Activated CD8-positive, alpha-beta memory T cell treated with anti-CD3 and anti-CD28 coated beads, Interleukin-2, amount 50 U/mL, for 24 hours (primary cell): ENCODE data around the gene HIPK3.
"Not testable (repeated sequence)": the region's sequence is repeated elsewhere in the genome, so short reads cannot be mapped to it uniquely, and the experiment has no call there.

ENCODE experiments used
- DNase-seq: peaks from one replicate; pipeline ENCODE4 v3.0.0-alpha.2; 2020; ENCODE audit errors: extremely low read depth

HIPK3 gene

GRCh38 chr11:33257160-33257896, at the start of gene HIPK3:
HIPK3 (plus strand) TSS chr11:33257381.
- DNase-seq: peak; percentile 25

DNA sequence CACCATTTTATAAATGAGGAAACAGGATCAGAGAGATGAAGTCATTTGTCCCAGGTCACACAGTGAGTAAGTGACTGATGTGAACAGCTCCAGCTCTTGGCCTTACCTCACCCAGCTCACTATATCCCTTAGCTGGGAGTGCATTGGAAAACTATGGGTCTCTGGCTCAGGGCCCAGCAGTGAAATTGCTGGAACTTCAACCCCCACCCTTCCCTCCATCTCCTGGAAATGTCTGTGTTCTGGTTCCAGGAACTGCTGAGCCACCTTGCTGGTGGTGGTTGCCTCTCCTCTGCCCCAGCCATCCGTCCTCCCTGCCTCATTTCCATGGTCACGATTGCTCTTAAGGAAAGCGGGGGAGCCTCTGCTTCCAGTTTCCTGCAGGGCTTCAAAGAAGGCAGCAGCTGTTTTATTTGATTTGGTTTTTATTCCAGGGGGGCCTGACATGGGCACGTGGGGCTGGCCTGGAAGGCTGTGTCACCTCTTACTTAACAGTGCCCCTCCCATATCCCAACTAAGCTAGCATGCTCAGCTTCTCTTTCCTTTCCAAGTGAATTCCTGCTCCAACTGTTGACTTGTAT, 49.7 kb upstream of the HIPK3 start:
- DNase-seq: no peak

DNA sequence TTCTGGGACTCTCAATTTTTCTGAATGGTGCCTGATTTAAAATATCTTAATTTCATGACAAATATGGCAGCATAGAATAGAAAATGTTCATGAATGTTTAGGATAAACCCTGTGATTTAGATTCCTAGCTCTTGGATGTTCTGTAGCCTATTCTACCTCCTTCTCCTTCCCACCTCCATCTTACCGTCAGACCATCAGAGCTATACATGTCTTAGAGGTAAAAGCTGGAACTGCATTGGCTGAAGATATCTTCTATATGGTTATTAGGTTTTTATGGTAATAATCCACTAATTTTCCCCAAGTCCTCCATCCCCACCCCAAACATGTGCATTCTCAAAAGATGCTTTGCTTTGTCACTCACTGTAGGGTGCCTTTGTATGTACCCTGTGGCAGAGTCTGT, 49.0 kb upstream of the HIPK3 start:
- DNase-seq: no peak

DNA sequence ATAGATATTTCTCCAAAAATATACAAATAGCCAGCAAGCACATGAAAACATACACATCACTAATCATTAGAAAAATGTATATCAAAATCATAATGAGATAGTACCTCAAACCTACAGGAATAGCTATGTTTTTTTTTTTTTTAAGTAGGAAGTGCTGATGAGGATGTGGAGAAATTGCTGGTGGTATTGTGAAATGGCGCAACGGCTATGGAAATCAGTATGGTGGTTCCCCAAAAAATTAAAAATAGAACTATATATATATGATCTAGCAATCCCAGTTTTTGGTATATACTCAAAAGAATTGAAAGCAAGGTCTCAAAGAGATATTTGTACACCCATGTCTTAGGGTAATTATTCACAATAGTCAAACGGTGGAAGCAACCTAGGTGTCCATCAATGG, 46.0 kb upstream of the HIPK3 start:
- DNase-seq: no peak

DNA sequence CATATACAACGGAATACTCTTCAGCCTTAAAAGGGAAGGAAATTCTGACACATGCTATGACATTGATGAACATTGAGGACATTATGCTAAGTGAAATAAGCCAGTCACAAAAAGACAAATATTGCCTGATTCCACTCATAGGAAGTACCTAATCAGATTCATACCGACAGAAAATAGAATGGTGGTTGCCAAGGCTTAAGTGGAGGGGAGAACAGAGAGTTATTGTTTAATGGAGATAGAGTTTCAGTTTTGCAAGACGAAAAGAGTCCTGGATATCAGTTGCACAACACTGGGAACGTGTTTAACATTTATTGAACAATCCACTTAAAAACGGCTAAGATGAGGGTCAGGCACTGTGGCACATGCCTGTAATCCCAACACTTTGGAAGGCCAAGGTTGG, 45.6 kb upstream of the HIPK3 start:
- DNase-seq: no peak

GRCh38 chr11:33214187-33214586, 43.0 kb upstream of the HIPK3 start:
- DNase-seq: no peak

- no peak for DNase-seq
Observed at GRCh38 chr11:33214767-33215166, 42.4 kb upstream of the HIPK3 start.

DNA sequence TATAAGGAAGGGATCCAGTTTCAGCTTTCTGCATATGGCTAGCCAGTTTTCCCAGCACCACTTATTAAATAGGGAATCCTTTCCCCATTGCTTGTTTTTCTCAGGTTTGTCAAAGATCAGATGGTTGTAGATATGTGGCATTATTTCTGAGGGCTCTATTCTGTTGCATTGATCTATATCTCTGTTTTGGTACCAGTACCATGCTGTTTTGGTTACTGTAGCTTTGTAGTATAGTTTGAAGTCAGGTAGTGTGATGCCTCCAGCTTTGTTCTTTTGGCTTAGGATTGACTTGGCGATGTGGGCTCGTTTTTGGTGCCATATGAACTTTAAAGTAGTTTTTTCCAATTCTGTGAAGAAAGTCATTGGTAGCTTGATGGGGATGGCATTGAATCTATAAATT, 40.5 kb upstream of the HIPK3 start:
- not testable (repeated sequence) for DNase-seq

GRCh38 chr11:33222052-33222750, 35.0 kb upstream of the HIPK3 start:
- no peak for DNase-seq

DNA sequence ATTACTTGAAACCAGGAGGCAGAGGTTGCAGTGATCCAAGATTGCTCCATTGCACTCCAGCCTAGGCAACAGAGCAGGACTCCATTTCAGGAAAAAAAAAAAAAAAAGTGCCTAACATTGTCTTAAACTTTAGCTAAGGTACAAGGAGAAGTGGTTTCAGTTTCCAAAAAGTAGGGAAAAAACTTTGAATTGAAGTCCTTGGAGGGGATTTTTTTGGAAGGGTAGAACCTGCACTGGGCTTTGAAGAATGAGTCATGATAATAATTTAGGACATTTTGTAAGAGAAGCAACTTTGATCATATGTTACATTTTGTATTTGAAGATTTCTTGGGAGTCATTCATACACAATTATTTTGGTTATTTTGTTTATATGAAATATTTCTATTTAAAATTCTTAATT, 31.8 kb upstream of the HIPK3 start:
- no peak for DNase-seq

DNA sequence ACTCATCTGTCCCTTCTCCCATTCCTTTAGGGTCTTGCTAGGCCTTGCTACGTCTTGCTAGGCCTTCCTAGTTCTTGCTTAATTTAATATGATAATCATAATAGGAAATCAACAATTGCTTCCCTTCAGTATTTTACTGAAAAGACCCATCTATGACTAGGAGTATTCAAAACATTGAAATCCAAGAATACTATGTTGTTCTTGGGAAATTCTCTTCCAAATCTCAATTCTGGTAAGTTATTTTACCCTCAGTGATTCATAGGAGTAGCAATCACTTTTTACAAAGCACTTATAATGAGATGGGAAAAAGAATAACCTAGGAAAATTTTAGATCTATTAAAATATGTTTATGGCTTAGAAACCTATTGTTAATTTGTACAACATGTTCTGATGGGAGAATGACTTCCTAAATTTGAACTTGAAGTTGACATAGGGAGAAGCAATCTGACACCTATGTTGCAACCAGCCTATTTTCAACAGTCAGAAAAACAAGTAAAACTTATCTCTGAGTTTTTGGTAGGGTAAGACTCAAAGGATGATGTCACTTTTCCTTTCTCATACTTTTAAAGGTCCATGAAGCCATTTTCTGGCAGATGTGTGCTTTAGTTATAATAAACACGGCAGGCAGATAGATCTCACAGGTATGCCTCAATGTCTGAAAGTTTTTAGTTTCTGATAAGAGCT, 29.5 kb upstream of the HIPK3 start:
- no peak for DNase-seq

DNA sequence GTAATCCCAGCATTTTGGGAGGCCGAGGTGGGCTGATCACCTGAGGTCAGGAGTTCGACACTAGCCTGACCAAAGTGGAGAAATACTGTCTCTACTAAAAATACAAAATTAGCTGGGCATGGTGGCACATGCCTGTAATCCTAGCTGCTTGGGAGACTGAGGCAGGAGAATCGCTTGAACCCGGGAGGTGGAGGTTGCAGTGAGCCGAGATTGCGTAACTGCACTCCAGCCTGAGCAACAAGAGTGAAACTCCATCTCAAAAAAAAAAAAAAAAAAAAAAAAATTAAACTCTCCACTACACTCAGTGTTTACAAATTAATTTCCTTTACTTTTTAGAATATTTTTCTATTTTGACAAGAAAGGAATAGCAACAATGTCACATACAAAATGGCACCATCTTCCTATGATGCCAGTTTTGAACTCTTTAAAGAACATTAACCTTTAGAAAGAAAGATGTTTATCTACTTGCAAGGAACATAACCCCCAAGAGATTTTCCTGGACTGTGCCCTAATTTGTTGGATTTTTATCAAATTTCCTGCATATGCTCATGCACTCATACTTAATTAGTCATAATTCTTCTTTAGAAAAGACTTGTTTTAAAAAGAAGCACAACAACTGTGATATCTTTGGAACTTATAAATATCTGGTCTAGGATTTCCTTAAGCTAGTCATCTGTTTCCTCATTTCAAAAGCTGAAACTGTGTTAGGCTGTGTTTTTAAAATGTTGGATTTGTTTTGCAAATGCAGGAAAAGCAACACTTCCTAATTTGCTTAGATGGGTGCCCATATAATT, 22.6 kb upstream of the HIPK3 start:
- no peak for DNase-seq

- no peak for DNase-seq
Observed at GRCh38 chr11:33237039-33237597, 20.1 kb upstream of the HIPK3 start.

DNA sequence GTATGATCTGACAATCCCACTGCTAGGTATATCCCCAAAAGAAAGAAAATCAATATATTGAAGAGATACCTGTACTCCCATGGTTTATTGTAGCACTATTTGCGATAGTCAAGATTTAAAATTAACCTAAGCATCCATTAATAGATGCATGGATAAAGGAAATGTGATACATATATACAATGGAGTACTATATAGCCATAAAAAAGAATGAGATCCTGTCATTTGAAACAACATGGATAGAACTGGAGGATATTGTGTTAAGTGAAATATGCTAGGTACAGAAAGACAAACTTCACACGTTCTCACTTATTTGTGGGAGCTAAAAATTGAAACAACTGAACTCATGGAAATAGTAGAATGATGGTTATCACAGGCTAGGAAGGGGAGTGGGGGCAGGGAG, 14.6 kb upstream of the HIPK3 start:
- DNase-seq: no peak

- DNase-seq: not testable (repeated sequence)
Observed at GRCh38 chr11:33243654-33244053, 13.5 kb upstream of the HIPK3 start.

- DNase-seq: no peak
Observed at GRCh38 chr11:33248416-33248971, 8.7 kb upstream of the HIPK3 start.

DNA sequence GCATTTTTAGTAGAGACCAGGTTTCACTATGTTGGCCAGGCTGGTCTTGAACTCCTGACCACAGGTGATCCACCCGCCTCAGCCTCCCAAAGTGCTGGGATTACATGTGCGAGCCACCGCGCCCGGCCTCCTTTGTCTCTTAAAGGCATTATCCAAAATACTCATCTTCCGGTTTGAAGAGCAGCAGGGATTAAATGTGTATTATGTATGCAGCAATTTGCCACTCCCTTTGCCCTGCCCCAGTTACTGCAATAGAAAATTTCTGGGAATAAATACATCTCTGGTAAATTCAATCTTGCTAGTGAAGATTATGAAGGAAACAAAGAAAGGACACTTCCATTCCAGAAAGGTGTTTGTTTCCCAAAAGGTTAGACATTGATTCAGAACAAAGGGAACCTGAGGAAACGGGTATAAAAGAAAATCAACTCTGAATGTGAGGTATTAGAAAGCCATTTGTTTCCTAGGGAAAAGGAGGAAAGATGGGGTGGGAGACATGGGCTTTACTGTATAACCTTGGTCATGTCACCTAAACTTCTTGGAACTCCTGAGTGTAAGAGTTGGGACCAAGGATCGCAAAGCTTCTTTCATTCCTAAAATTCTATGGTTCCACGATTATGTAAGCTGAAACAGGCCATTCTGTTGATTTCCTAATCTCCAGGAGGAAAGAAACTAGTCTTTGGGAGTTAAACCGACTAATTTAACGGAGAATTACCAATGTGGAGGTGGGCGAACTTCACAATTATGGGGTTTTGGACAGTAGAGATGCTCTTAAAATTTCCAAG, 959 bp upstream of the HIPK3 start:
- DNase-seq: no peak

- DNase-seq: no peak
Observed at GRCh38 chr11:33256813-33257159, 395 bp upstream of the HIPK3 start.

DNA sequence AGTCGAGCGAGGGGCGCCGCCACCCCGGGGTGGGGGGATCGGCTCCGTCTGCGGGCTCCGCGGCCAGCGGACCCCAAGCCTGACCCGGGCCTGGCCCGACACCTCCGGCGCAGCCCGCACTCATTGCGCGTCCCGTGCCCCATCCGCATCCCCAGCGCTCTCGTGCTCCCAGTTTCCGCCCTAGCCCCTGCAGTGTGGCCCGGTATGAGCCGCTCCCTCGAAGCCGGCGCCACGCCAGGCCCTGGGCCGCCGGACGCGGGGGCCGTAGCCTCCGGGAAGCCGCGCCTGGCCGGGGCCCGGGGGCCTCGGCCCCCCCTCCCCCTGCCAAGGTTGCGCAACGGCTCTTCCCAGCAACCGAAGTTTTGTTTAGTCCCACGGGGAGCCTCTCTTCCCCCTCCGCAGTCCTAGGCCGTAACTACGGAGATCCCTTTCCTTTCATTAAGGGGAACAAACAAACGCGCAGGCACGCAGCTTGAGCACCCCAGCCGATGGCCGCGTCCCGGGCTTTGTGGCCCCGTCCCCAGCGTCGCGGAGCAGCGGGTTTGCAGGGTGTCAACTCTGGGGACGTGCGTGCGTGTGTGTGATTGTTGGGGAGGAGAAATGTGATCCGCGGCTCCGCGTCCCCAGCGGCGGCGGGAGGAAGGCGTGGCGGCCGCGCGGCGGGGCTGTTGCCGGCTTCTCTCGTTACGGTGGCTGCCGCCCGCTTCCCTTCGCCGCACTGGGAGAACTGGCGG, 883 bp downstream of the HIPK3 start:
- peak; percentile 23 for DNase-seq
